ENCODE data around the gene SLC27A1. TPM values are rescaled to one million over a fixed set of nuclear protein-coding genes. Genes with fewer than 3 reads are reported as not detected.

The SLC27A1 gene
- total RNA-seq, 4 donors from 2014 or later = 25.3 to 40.7 (median 28.1) TPM

GRCh38 chr19:17536955-17537354 lies 66.6 kb downstream of the SLC27A1 start:
- H3K9me3 ChIP-seq = no peaks in the 10 kb centered on the region
- H3K36me3 ChIP-seq = no peaks in the 10 kb centered on the region
- no peak for TF ChIP-seq CTCF (IDR thresholded peaks at IDR 0.05)
- TF ChIP-seq POLR2A (IDR thresholded peaks at IDR 0.05) = no peak
- H3K4me3 ChIP-seq (replicated peaks in 1 of 3) = no peak overlapping the region
- peaks cover 8 to 10% of the 10 kb centered on the region in 2 donors for H3K4me1 ChIP-seq
- intact Hi-C loops (cut with DNase I) = no loop called here
- WGBS, 2 donors = 80 to 82% methylated on average over 6 of the region's 6 CpGs
- no peak overlapping the region for H3K27ac ChIP-seq
- H3K27me3 ChIP-seq = no peaks in the 10 kb centered on the region
- no peak for DNase-seq

- Histone ChIP-seq H3K27ac (no peak overlapping the region), H3K4me1 (peaks cover 8 to 10% of the 10 kb centered on the region in 2 donors), H3K36me3 (no peaks in the 10 kb centered on the region), H3K4me3 (replicated peaks in 1 of 3) (peak overlapping the region in 1 of 3 donors; percentile 21), H3K9me3 (no peaks in the 10 kb centered on the region), H3K27me3 (no peaks in the 10 kb centered on the region)
- TF ChIP-seq CTCF (IDR thresholded peaks at IDR 0.05) (no peak), POLR2A (IDR thresholded peaks at IDR 0.05) (no peak)
- 8 to 13% methylated on average over 4 to 6 of the region's 13 CpGs for whole genome bisulfite sequencing, 2 donors
- intact Hi-C loops (cut with DNase I) = no loop called here
- no peak for DNase-seq
Measured at GRCh38 chr19:17538684-17539237, 68.4 kb downstream of the SLC27A1 start.

GRCh38 chr19:17539238-17540117 lies 69.2 kb downstream of the SLC27A1 start:
- DNase-seq = peak; percentile 75
- H3K27ac ChIP-seq = no peak overlapping the region
- H3K4me1 ChIP-seq = peaks cover 8 to 10% of the 10 kb centered on the region in 2 donors
- intact Hi-C loops (cut with DNase I) = no loop called here
- peak in 1 of 6 experiments; percentile 18 for TF ChIP-seq CTCF (IDR thresholded peaks at IDR 0.05)
- TF ChIP-seq POLR2A (IDR thresholded peaks at IDR 0.05) = no peak
- H3K36me3 ChIP-seq = no peaks in the 10 kb centered on the region
- peak overlapping the region in 1 of 3 donors; percentile 21 for H3K4me3 ChIP-seq (replicated peaks in 1 of 3)
- WGBS, 2 donors = 2% methylated on average over 24 to 30 of the region's 82 CpGs
- H3K27me3 ChIP-seq = no peaks in the 10 kb centered on the region
- H3K9me3 ChIP-seq = no peaks in the 10 kb centered on the region

- TF ChIP-seq POLR2A (IDR thresholded peaks at IDR 0.05) (no peak), CTCF (IDR thresholded peaks at IDR 0.05) (no peak)
- H3K36me3 ChIP-seq = no peaks in the 10 kb centered on the region
- H3K9me3 ChIP-seq = no peaks in the 10 kb centered on the region
- no peaks in the 10 kb centered on the region for H3K27me3 ChIP-seq
- DNase-seq = no peak
- intact Hi-C loops (cut with DNase I) = no loop called here
- WGBS, 2 donors = 61 to 68% methylated on average over 3 to 27 of the region's 30 CpGs
- H3K27ac ChIP-seq = no peak overlapping the region
- no peak overlapping the region for H3K4me3 ChIP-seq (replicated peaks in 1 of 3)
- peaks cover 8 to 10% of the 10 kb centered on the region in 2 donors for H3K4me1 ChIP-seq
Measured at GRCh38 chr19:17540174-17540573, 69.8 kb downstream of the SLC27A1 start.
